ENCODE results near the gene CREBRF.
A peak's percentile ranks its signal among the peaks of the same experiment; 100 is the strongest.

Gene CREBRF

GRCh38 chr5:173163219-173163618 is 107.1 kb downstream of the CREBRF start:
- H3K4me3 Mint-ChIP-seq = no peak overlapping the region
- peaks cover 6% of the 10 kb centered on the region for H3K4me1 Mint-ChIP-seq
- TF ChIP-seq, protein P1, sequence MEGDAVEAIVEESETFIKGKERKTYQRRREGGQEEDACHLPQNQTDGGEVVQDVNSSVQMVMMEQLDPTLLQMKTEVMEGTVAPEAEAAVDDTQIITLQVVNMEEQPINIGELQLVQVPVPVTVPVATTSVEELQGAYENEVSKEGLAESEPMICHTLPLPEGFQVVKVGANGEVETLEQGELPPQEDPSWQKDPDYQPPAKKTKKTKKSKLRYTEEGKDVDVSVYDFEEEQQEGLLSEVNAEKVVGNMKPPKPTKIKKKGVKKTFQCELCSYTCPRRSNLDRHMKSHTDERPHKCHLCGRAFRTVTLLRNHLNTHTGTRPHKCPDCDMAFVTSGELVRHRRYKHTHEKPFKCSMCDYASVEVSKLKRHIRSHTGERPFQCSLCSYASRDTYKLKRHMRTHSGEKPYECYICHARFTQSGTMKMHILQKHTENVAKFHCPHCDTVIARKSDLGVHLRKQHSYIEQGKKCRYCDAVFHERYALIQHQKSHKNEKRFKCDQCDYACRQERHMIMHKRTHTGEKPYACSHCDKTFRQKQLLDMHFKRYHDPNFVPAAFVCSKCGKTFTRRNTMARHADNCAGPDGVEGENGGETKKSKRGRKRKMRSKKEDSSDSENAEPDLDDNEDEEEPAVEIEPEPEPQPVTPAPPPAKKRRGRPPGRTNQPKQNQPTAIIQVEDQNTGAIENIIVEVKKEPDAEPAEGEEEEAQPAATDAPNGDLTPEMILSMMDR (IDR thresholded peaks at IDR 0.05) = no peak
- peaks cover 22% of the 10 kb centered on the region for H3K36me3 Mint-ChIP-seq (ENCODE audit: low read depth)
- no peaks in the 10 kb centered on the region for H3K9me3 Mint-ChIP-seq
- peak overlapping the region; percentile 22 for H3K27ac Mint-ChIP-seq
- no peak for DNase-seq
- peaks cover 2% of the 10 kb centered on the region for H3K27me3 Mint-ChIP-seq (ENCODE audit: low read depth, poor library complexity)

DNA sequence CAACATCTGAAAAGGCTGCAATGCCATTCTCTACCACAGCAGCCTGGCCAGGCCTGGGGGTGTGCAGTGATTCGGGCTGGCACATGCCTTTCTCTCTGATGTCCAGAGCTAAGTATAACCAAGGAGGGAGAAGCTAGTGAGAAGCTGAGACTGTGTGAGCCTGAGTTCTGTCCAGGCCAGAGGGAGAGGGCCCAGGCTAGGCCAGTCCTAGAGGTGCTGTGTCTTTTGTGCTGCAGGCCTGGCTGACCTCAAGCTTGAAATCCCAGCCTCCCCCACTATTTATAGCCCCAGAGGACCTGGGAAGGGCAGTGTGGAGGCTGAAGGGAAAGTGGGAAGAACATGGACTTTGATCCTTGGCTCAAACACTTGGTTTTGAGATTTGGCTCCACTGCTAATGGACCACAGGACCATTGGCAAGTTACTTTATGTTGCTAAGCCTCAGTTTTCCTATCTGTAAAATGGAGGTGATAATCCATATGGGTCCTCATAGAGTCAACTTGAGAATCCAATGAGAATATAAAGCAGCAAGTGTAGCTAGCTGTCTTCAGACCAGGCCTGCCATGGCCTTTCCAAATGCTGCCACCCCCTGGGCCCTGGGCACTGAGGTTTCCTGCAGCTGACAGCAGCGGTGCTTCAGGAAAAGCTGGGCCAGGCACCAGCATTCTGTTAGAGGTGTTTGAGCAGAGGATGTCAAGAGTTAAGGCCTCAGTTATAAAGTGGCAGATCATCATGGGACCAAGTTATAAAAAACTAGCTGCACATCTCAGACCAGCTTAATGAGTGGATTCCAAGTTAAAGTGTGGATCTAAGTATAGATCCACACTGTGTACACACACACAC is 109.2 kb downstream of the CREBRF start:
- Mint-ChIP-seq H3K4me3 (no peak overlapping the region), H3K36me3 (ENCODE audit: low read depth) (peaks cover 14% of the 10 kb centered on the region), H3K27ac (no peak overlapping the region), H3K9me3 (no peaks in the 10 kb centered on the region), H3K27me3 (ENCODE audit: low read depth, poor library complexity) (peaks cover 6% of the 10 kb centered on the region), H3K4me1 (peaks cover 6% of the 10 kb centered on the region)
- TF ChIP-seq, protein P1 (IDR thresholded peaks at IDR 0.05) = no peak
- no peak for DNase-seq

- Mint-ChIP-seq H3K27me3 (ENCODE audit: low read depth, poor library complexity) (peaks cover 34% of the 10 kb centered on the region), H3K4me3 (no peak overlapping the region), H3K4me1 (no peaks in the 10 kb centered on the region), H3K9me3 (peaks cover 7% of the 10 kb centered on the region), H3K36me3 (ENCODE audit: low read depth) (no peaks in the 10 kb centered on the region), H3K27ac (no peak overlapping the region)
- TF ChIP-seq, protein P1 (IDR thresholded peaks at IDR 0.05) = no peak
- DNase-seq = no peak
These were observed 116.0 kb downstream of the CREBRF start for GRCh38 chr5:173172166-173172565.

GRCh38 chr5:173175523-173175922 is 119.4 kb downstream of the CREBRF start:
- H3K27me3 Mint-ChIP-seq (ENCODE audit: low read depth, poor library complexity) = peaks cover 44% of the 10 kb centered on the region
- DNase-seq = no peak
- H3K27ac Mint-ChIP-seq = no peak overlapping the region
- TF ChIP-seq, protein P1 (IDR thresholded peaks at IDR 0.05) = no peak
- H3K9me3 Mint-ChIP-seq = peaks cover 11% of the 10 kb centered on the region
- H3K36me3 Mint-ChIP-seq (ENCODE audit: low read depth) = no peaks in the 10 kb centered on the region
- H3K4me3 Mint-ChIP-seq = no peak overlapping the region
- H3K4me1 Mint-ChIP-seq = peaks cover 7% of the 10 kb centered on the region

GRCh38 chr5:173178369-173178910 is 122.3 kb downstream of the CREBRF start:
- TF ChIP-seq, protein P1 (IDR thresholded peaks at IDR 0.05) = no peak
- no peak overlapping the region for H3K4me3 Mint-ChIP-seq
- DNase-seq = no peak
- peaks cover 7% of the 10 kb centered on the region for H3K9me3 Mint-ChIP-seq
- peaks cover 7% of the 10 kb centered on the region for H3K4me1 Mint-ChIP-seq
- H3K36me3 Mint-ChIP-seq (ENCODE audit: low read depth) = no peaks in the 10 kb centered on the region
- no peak overlapping the region for H3K27ac Mint-ChIP-seq
- H3K27me3 Mint-ChIP-seq (ENCODE audit: low read depth, poor library complexity) = peaks cover 44% of the 10 kb centered on the region
